CD4-positive, alpha-beta T cell (primary cell): ENCODE results near the gene HAP1. TPM values are rescaled to one million over a fixed set of nuclear protein-coding genes. Genes with fewer than 3 reads are reported as not detected.

Experiments used
- ATAC-seq: fragments of 200-7000 bp; cut with Tn5 transposase; one replicate; pipeline ENCODE4 v1.10.0; 2022; ENCODE audit warnings: mild to moderate bottlenecking; ENCODE audit not compliant: poor library complexity
- CTCF ChIA-PET: fragments of 350-600 bp; sonication (Branson Sonifier 250); formaldehyde crosslinking; loops from one replicate; lab custom pipeline; 2021; ENCODE audit warnings: antibody characterized with exemption, inconsistent platforms; lab: Charles Lee
- POLR2A ChIA-PET: fragments of 350-600 bp; sonication (Branson Sonifier 250); formaldehyde crosslinking; loops from one replicate; lab custom pipeline; 2021; ENCODE audit warnings: antibody characterized with exemption, inconsistent platforms; lab: Charles Lee
- DNase-seq, 14 experiments: peaks; one replicate each; pipeline ENCODE4 v3.0.0-alpha.2; 2013 to 2020; ENCODE audit warnings: mixed read lengths in 2 of 14
- H3K27ac ChIP-seq, 2 donors: one replicate each; pipeline versions ENCODE4 v1.5.1 to v1.7.0; 2013; ENCODE audit warnings: low read length in 2 of 2, low read depth in 1 of 2, mild to moderate bottlenecking in 1 of 2
- H3K27me3 ChIP-seq, 2 experiments: 1 replicate in 1 of 2; 2 replicates in 1 of 2; pipeline versions ENCODE4 v1.6.1 to v1.7.0; 2013; ENCODE audit warnings: low read length in 2 of 2, control low read depth in 1 of 2, mild to moderate bottlenecking in 1 of 2, moderate library complexity in 1 of 2; ENCODE audit not compliant: insufficient read depth in 2 of 2, control insufficient read depth in 1 of 2
- H3K36me3 ChIP-seq: one replicate; pipeline ENCODE4 v1.6.1; 2013; ENCODE audit warnings: low read length, control low read depth; ENCODE audit not compliant: insufficient read depth
- H3K4me1 ChIP-seq: one replicate; pipeline ENCODE4 v1.6.1; 2013; ENCODE audit warnings: low read length, control low read depth; ENCODE audit not compliant: insufficient read depth
- H3K4me3 ChIP-seq: one replicate; pipeline ENCODE4 v1.5.1; 2013; ENCODE audit warnings: mild to moderate bottlenecking, low read length, moderate library complexity
- H3K9me3 ChIP-seq, 2 experiments: 1 replicate in 1 of 2; 2 replicates in 1 of 2; pipeline versions ENCODE4 v1.6.1 to v1.7.0; 2013; ENCODE audit warnings: low read length in 2 of 2, mild to moderate bottlenecking in 2 of 2, control low read depth in 1 of 2, moderate library complexity in 1 of 2; ENCODE audit not compliant: control insufficient read depth in 1 of 2, insufficient read depth in 1 of 2
- H3K27ac Mint-ChIP-seq: one replicate; pipeline ENCODE4 v1.8.0; 2020; ENCODE audit warnings: mixed read lengths
- H3K27me3 Mint-ChIP-seq: one replicate; pipeline ENCODE4 v1.8.0; 2021; ENCODE audit warnings: mixed read lengths
- H3K36me3 Mint-ChIP-seq: one replicate; pipeline ENCODE4 v1.8.0; 2021; ENCODE audit warnings: low read depth, mixed read lengths
- H3K4me1 Mint-ChIP-seq: one replicate; pipeline ENCODE4 v1.8.0; 2021; ENCODE audit warnings: low read depth, mixed read lengths
- H3K4me3 Mint-ChIP-seq: one replicate; pipeline ENCODE4 v1.8.0; 2020; ENCODE audit warnings: mild to moderate bottlenecking, mixed read lengths
- H3K9me3 Mint-ChIP-seq: one replicate; pipeline ENCODE4 v1.8.0; 2020; ENCODE audit warnings: mixed read lengths
- CTCF ChIP-seq: fragments of 200-600 bp; IDR thresholded peaks from one replicate; pipeline ENCODE4 v1.8.0; 2022; ENCODE audit warnings: antibody characterized with exemption, mild to moderate bottlenecking
- intact Hi-C, 2 experiments: fragments of 100-400 bp; cut with DNase I in 1 of 2; cut with micrococcal nuclease in 1 of 2; formaldehyde crosslinking; loops; one replicate each; pipeline versions ENCODE4 v1.15.1 to v1.9.0; 2023 to 2025; cut with DNase I, micrococcal nuclease
- total RNA-seq, 174 experiments: library from RNA in 2 of 174; stranded (reverse) in 2 of 174; gene quantifications; one replicate each; pipeline ENCODE4 v1.2.3 and lab custom pipeline; 2021 to 2026

HAP1 gene
- total RNA-seq, 2 experiments from 2014 or later, result 0.11 TPM; not detected in 1

GRCh38 chr17:41684035-41684434 is 50.4 kb downstream of the HAP1 start:
- Histone ChIP-seq H3K4me1 (peaks cover 32% of the 10 kb centered on the region), H3K4me3 (no peak overlapping the region), H3K27ac (no peak overlapping the region), H3K36me3 (no peaks in the 10 kb centered on the region), H3K9me3 (no peaks in the 10 kb centered on the region), H3K27me3 (no peaks in the 10 kb centered on the region)
- ChIA-PET CTCF (no interaction called here), POLR2A (no interaction called here)
- H3K36me3 Mint-ChIP-seq, result peaks cover 9% of the 10 kb centered on the region
- no peak for TF ChIP-seq CTCF
- DNase-seq, result no peak
- H3K27me3 Mint-ChIP-seq, result peaks cover 4% of the 10 kb centered on the region
- no peaks in the 10 kb centered on the region for H3K9me3 Mint-ChIP-seq
- no peak overlapping the region for H3K4me3 Mint-ChIP-seq
- intact Hi-C loops, result loop anchor here in 1 of 2 experiments (10.0 kb wide), 1 partner anchor 1039 kb away; the partner anchor contains the start of gene SMARCE1
- H3K27ac Mint-ChIP-seq, result no peak overlapping the region
- H3K4me1 Mint-ChIP-seq, result peaks cover 21% of the 10 kb centered on the region
- no peak for ATAC-seq

GRCh38 chr17:41683441-41684007 is 50.9 kb downstream of the HAP1 start:
- no peak for DNase-seq
- Mint-ChIP-seq H3K36me3 (peaks cover 3% of the 10 kb centered on the region), H3K9me3 (no peaks in the 10 kb centered on the region), H3K4me1 (peaks cover 21% of the 10 kb centered on the region), H3K27ac (no peak overlapping the region), H3K4me3 (no peak overlapping the region), H3K27me3 (no peaks in the 10 kb centered on the region)
- no peak overlapping the region for H3K27ac ChIP-seq
- H3K9me3 ChIP-seq, result no peaks in the 10 kb centered on the region
- H3K36me3 ChIP-seq, result no peaks in the 10 kb centered on the region
- TF ChIP-seq CTCF, result no peak
- H3K4me3 ChIP-seq, result no peak overlapping the region
- H3K4me1 ChIP-seq, result peaks cover 36% of the 10 kb centered on the region
- no peak for ATAC-seq
- ChIA-PET POLR2A (no interaction called here), CTCF (interaction anchor here (0.7 kb wide), 1 partner anchor 1761 kb away, joined by 3 read pairs; no protein-coding TSS in a partner anchor)
- no peaks in the 10 kb centered on the region for H3K27me3 ChIP-seq
- intact Hi-C loops, result loop anchor here (2.0 to 10.0 kb wide), 2 partner anchors 15 to 1039 kb away; partner anchors contain the start of gene SMARCE1 (in 1 of the 2)

GRCh38 chr17:41682631-41683030 is 51.8 kb downstream of the HAP1 start:
- ATAC-seq (no peak), DNase-seq (no peak)
- ChIA-PET CTCF (interaction anchor here (1.3 kb wide), 1 partner anchor 17 kb away, joined by 5 read pairs; no protein-coding TSS in a partner anchor), POLR2A (no interaction called here)
- H3K36me3 Mint-ChIP-seq, result no peaks in the 10 kb centered on the region
- TF ChIP-seq CTCF, result no peak
- H3K4me1 Mint-ChIP-seq, result peaks cover 17% of the 10 kb centered on the region
- intact Hi-C loops, result loop anchor here (2.0 to 10.0 kb wide), 2 partner anchors 14 to 1038 kb away; partner anchors contain the start of gene SMARCE1 (in 1 of the 2)
- H3K9me3 Mint-ChIP-seq, result no peaks in the 10 kb centered on the region
- no peak overlapping the region for H3K27ac ChIP-seq
- no peak overlapping the region for H3K4me3 ChIP-seq
- peaks cover 37% of the 10 kb centered on the region for H3K4me1 ChIP-seq
- H3K36me3 ChIP-seq, result no peaks in the 10 kb centered on the region
- H3K27ac Mint-ChIP-seq, result peak overlapping the region; percentile 9
- no peaks in the 10 kb centered on the region for H3K9me3 ChIP-seq
- no peaks in the 10 kb centered on the region for H3K27me3 ChIP-seq
- peak overlapping the region; percentile 25 for H3K4me3 Mint-ChIP-seq
- no peaks in the 10 kb centered on the region for H3K27me3 Mint-ChIP-seq
